Lower lobe of right lung (tissue), 2 donors: ENCODE data around the gene ROBO1. TPM values are rescaled to one million over a fixed set of nuclear protein-coding genes. Genes with fewer than 3 reads are reported as not detected.

Experiments used
- ATAC-seq, 2 donors: fragments of 200-7000 bp; cut with Tn5 transposase; one replicate each; pipeline ENCODE4 v1.9.1; 2020 to 2022; ENCODE audit warnings: mild to moderate bottlenecking in 2 of 2, moderate library complexity in 2 of 2
- DNase-seq: peaks from one replicate; pipeline ENCODE4 v3.0.0-alpha.2; 2020
- H3K27ac ChIP-seq: fragments of 200-600 bp; one replicate; pipeline ENCODE4 v1.8.0; 2022
- H3K27me3 ChIP-seq: fragments of 200-600 bp; one replicate; pipeline ENCODE4 v1.8.0; 2022; ENCODE audit warnings: low read depth
- H3K36me3 ChIP-seq: fragments of 200-600 bp; one replicate; pipeline ENCODE4 v1.8.0; 2022; ENCODE audit warnings: mild to moderate bottlenecking
- H3K4me1 ChIP-seq: fragments of 200-600 bp; one replicate; pipeline ENCODE4 v1.8.0; 2022
- H3K4me3 ChIP-seq: fragments of 200-600 bp; one replicate; pipeline ENCODE4 v1.8.0; 2022; ENCODE audit warnings: mild to moderate bottlenecking
- H3K9me3 ChIP-seq: fragments of 200-600 bp; one replicate; pipeline ENCODE4 v1.8.0; 2022
- CTCF ChIP-seq: fragments of 200-600 bp; IDR thresholded peaks from one replicate; pipeline ENCODE4 v1.8.0; 2022; ENCODE audit warnings: antibody characterized with exemption, mild to moderate bottlenecking
- intact Hi-C: fragments of 100-400 bp; cut with DNase I; formaldehyde crosslinking; loops from one replicate; pipeline ENCODE4 v1.11.0; 2022
- total RNA-seq: library from RNA; stranded (reverse); fragmentation: NEBNext Ultra II Directional; extraction: Animal tissue kit (Norgen Biotek cat#: 25700); gene quantifications from one replicate; pipeline ENCODE4 v1.2.1, GENCODE V29; 2021
- donor health status: DM: no; HTN: yes; CAD: no; lungs with severe emphysema.

Gene ROBO1
- total RNA-seq, 1 donor from 2014 or later, result 14.8 TPM

GRCh38 chr3:79724206-79724605, 43.6 kb downstream of the ROBO1 start:
- no peaks in the 10 kb centered on the region for H3K9me3 ChIP-seq
- DNase-seq (no peak), ATAC-seq (no peak)
- no peaks in the 10 kb centered on the region for H3K36me3 ChIP-seq
- no peaks in the 10 kb centered on the region for H3K27me3 ChIP-seq
- H3K4me1 ChIP-seq, result no peaks in the 10 kb centered on the region
- no peak overlapping the region for H3K27ac ChIP-seq
- no peak overlapping the region for H3K4me3 ChIP-seq
- intact Hi-C loops, result no loop called here
- TF ChIP-seq CTCF, result no peak

GRCh38 chr3:79690072-79690471, 77.7 kb downstream of the ROBO1 start:
- no peak overlapping the region for H3K27ac ChIP-seq
- DNase-seq (no peak), ATAC-seq (no peak)
- no peaks in the 10 kb centered on the region for H3K27me3 ChIP-seq
- intact Hi-C loops, result no loop called here
- H3K9me3 ChIP-seq, result no peaks in the 10 kb centered on the region
- no peaks in the 10 kb centered on the region for H3K4me1 ChIP-seq
- TF ChIP-seq CTCF, result no peak
- H3K36me3 ChIP-seq, result no peaks in the 10 kb centered on the region
- H3K4me3 ChIP-seq, result no peak overlapping the region

DNA sequence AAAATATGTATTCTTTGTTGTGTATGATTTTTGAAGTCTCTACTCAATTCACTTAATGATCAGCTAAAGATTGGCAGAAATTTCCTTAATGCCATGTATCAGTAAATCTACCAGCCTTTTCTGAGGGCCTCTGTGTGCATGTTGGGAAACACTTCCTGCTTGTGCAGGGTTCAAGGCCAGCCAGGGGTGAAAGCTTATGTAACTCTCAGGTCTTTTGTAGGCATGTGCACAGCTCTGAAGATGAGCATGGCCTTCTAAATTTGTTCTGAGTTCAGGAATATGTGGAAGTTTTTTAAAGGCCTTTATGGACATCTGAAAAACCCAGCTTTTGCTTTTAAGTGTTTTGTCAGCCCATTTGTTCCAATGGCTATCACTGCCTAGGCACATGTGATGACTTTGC, 82.7 kb downstream of the ROBO1 start:
- no peak overlapping the region for H3K27ac ChIP-seq
- TF ChIP-seq CTCF, result no peak
- no peaks in the 10 kb centered on the region for H3K36me3 ChIP-seq

GRCh38 chr3:79684041-79684440, 83.8 kb downstream of the ROBO1 start:
- H3K27ac ChIP-seq, result no peak overlapping the region
- DNase-seq, result no peak
- no peak for ATAC-seq
- no peak for TF ChIP-seq CTCF
- no peaks in the 10 kb centered on the region for H3K4me1 ChIP-seq
- intact Hi-C loops, result no loop called here
- H3K27me3 ChIP-seq, result no peaks in the 10 kb centered on the region
- H3K9me3 ChIP-seq, result no peaks in the 10 kb centered on the region
- H3K4me3 ChIP-seq, result no peak overlapping the region
- no peaks in the 10 kb centered on the region for H3K36me3 ChIP-seq

More for the DNA sequence above, 82.7 kb downstream of the ROBO1 start:
- DNase-seq (no peak), ATAC-seq (no peak)
- H3K9me3 ChIP-seq, result no peaks in the 10 kb centered on the region
- H3K4me3 ChIP-seq, result no peak overlapping the region
- H3K4me1 ChIP-seq, result no peaks in the 10 kb centered on the region
- no peaks in the 10 kb centered on the region for H3K27me3 ChIP-seq
- intact Hi-C loops, result no loop called here

DNA sequence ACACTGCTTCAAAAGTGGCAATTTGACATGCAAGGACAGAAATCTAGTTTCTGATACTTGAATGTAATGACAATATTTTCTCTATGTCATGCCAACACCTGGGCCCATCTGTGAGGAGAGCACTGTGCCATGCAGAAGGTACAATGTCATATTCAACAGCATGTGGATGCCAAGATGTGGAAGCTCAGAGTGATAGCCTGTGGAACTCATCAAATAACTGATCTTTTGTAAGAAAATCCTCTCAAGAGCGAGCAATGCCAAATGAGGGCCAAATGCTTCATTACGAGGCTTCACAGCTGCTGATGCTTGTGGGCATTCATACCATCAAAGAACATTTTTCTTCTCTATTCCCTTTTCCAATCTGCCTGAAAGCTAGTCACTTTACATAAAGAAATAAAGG, 95.1 kb downstream of the ROBO1 start:
- ATAC-seq (no peak), DNase-seq (no peak)
- H3K27ac ChIP-seq, result no peak overlapping the region
- H3K4me3 ChIP-seq, result no peak overlapping the region
- H3K27me3 ChIP-seq, result no peaks in the 10 kb centered on the region
- no peaks in the 10 kb centered on the region for H3K36me3 ChIP-seq
- no peak for TF ChIP-seq CTCF
- H3K4me1 ChIP-seq, result no peaks in the 10 kb centered on the region
- intact Hi-C loops, result no loop called here
- no peaks in the 10 kb centered on the region for H3K9me3 ChIP-seq

GRCh38 chr3:79672075-79672474, 95.7 kb downstream of the ROBO1 start:
- no peak for ATAC-seq
- H3K27me3 ChIP-seq, result no peaks in the 10 kb centered on the region
- no peak overlapping the region for H3K27ac ChIP-seq
- H3K4me1 ChIP-seq, result no peaks in the 10 kb centered on the region
- no peaks in the 10 kb centered on the region for H3K36me3 ChIP-seq
- no peak for DNase-seq
- H3K4me3 ChIP-seq, result no peak overlapping the region
- no peak for TF ChIP-seq CTCF
- no peaks in the 10 kb centered on the region for H3K9me3 ChIP-seq
- intact Hi-C loops, result no loop called here
